Forelimb muscle (tissue), 1 donor: ENCODE measurements around the gene TAF10. TPM values are rescaled to one million over a fixed set of nuclear protein-coding genes. Genes with fewer than 3 reads are reported as not detected.

Experiments
- polyA plus RNA-seq: library from polyadenylated mRNA; unstranded; fragments of 120-200 nt; gene quantifications from one replicate; pipeline ENCODE4 v1.2.1, GENCODE V29; 2013; ENCODE audit not compliant: insufficient read length

TAF10 gene
- polyA plus RNA-seq, 1 donor = 120 TPM

Other genes with a start within 250 kb of the TAF10 start
- gene SMPD1, start 221.7 kb downstream of the TAF10 start, polyA plus RNA-seq = 22.4 TPM
- 29.1 TPM for gene APBB1, start 193.1 kb downstream of the TAF10 start, polyA plus RNA-seq
- gene HPX, start 171.2 kb downstream of the TAF10 start, polyA plus RNA-seq = 2.5 TPM
- 17.2 TPM for gene TRIM3, start 138.3 kb downstream of the TAF10 start, polyA plus RNA-seq
- gene ARFIP2, start 130.9 kb downstream of the TAF10 start, polyA plus RNA-seq = 33.1 TPM
- 16.3 TPM for gene TIMM10B, start 130.7 kb downstream of the TAF10 start, polyA plus RNA-seq
- gene DNHD1, start 114.9 kb downstream of the TAF10 start, polyA plus RNA-seq = 9.8 TPM
- 22.0 TPM for gene RRP8, start 8.6 kb downstream of the TAF10 start, polyA plus RNA-seq
- 150 TPM for gene ILK, start 8.4 kb downstream of the TAF10 start, polyA plus RNA-seq
- 33.7 TPM for gene TPP1, start 7.2 kb upstream of the TAF10 start, polyA plus RNA-seq
- gene DCHS1, start 43.6 kb upstream of the TAF10 start, polyA plus RNA-seq = 35.8 TPM
- 62.7 TPM for gene MRPL17, start 71.1 kb upstream of the TAF10 start, polyA plus RNA-seq
- not detected for gene OR2AG2, start 159.8 kb upstream of the TAF10 start, polyA plus RNA-seq
- 0.04 TPM for gene OR2AG1, start 170.8 kb upstream of the TAF10 start, polyA plus RNA-seq
- gene OR6A2, start 187.5 kb upstream of the TAF10 start, polyA plus RNA-seq = not detected
- not detected for gene OR10A5, start 233.5 kb upstream of the TAF10 start, polyA plus RNA-seq